SK-N-SH treated with all-trans-retinoic acid at 6 μM for 48 hours (cell line): ENCODE results near the gene DLG5.

Source experiments
- ATAC-seq: fragments of 200-7000 bp; cut with Tn5 transposase; 3 replicates; pipeline ENCODE4 v1.9.1; 2020; ENCODE audit warnings: mild to moderate bottlenecking, moderate library complexity
- ARNTL ChIP-seq: fragments of 450-650 bp; formaldehyde crosslinking; IDR thresholded peaks from 2 replicates; pipeline ENCODE4 v1.5.0; 2020; ENCODE audit warnings: low read depth, mild to moderate bottlenecking, moderate library complexity, borderline replicate concordance
- CSDC2 ChIP-seq: fragments of 250-450 bp; sonication (Bioruptor Pico); IDR thresholded peaks from 2 replicates; pipeline ENCODE4 v1.5.0; 2020; ENCODE audit warnings: mild to moderate bottlenecking, moderate library complexity
- ESRRG ChIP-seq: fragments of 250-450 bp; sonication (Bioruptor Pico); IDR thresholded peaks from 2 replicates; pipeline ENCODE4 v1.6.1; 2021; ENCODE audit warnings: mild to moderate bottlenecking
- GLIS3 ChIP-seq: fragments of 250-450 bp; sonication (Bioruptor Pico); IDR thresholded peaks from 2 replicates; pipeline ENCODE4 v1.5.0; 2020; ENCODE audit warnings: mild to moderate bottlenecking, moderate library complexity
- ISL1 ChIP-seq: fragments of 250-450 bp; sonication (Bioruptor Pico); IDR thresholded peaks from 2 replicates; pipeline ENCODE4 v2.1.2; 2022; ENCODE audit warnings: mild to moderate bottlenecking, moderate library complexity
- OSR1 ChIP-seq: fragments of 250-450 bp; sonication (Bioruptor Pico); IDR thresholded peaks from 2 replicates; pipeline ENCODE4 v1.8.0; 2022; ENCODE audit warnings: moderate library complexity, mild to moderate bottlenecking, inconsistent platforms
- PPARA ChIP-seq: fragments of 250-450 bp; sonication (Bioruptor Pico); IDR thresholded peaks from 2 replicates; pipeline ENCODE4 v1.5.0; 2020; ENCODE audit warnings: mild to moderate bottlenecking, borderline replicate concordance
- RARB ChIP-seq: fragments of 250-450 bp; sonication (Bioruptor Pico); IDR thresholded peaks from 2 replicates; pipeline ENCODE4 v1.8.0; 2021; ENCODE audit warnings: mild to moderate bottlenecking, moderate library complexity
- SNAI2 ChIP-seq: fragments of 250-450 bp; sonication (Bioruptor Pico); IDR thresholded peaks from 2 replicates; pipeline ENCODE4 v1.5.0; 2020; ENCODE audit warnings: mild to moderate bottlenecking, moderate library complexity
- TCF4 ChIP-seq: fragments of 250-450 bp; sonication (Bioruptor Pico); IDR thresholded peaks from 2 replicates; pipeline ENCODE4 v1.8.0; 2021; ENCODE audit warnings: mild to moderate bottlenecking, moderate library complexity, borderline replicate concordance
- TOX ChIP-seq: fragments of 250-450 bp; sonication (Bioruptor Pico); IDR thresholded peaks from 2 replicates; pipeline ENCODE4 v1.8.0; 2021; ENCODE audit warnings: mild to moderate bottlenecking, moderate library complexity, borderline replicate concordance
- ZC3H10 ChIP-seq: fragments of 250-450 bp; sonication (Bioruptor Pico); IDR thresholded peaks from 2 replicates; pipeline ENCODE4 v1.5.1; 2021; ENCODE audit warnings: mild to moderate bottlenecking, moderate library complexity
- ZFP3 ChIP-seq: fragments of 250-450 bp; sonication (Bioruptor Pico); IDR thresholded peaks from 2 replicates; pipeline ENCODE4 v1.5.0; 2020; ENCODE audit warnings: mild to moderate bottlenecking, moderate library complexity
- ZFP30 ChIP-seq: fragments of 450-650 bp; formaldehyde crosslinking; IDR thresholded peaks from 2 replicates; pipeline ENCODE4 v1.5.0; 2022; ENCODE audit warnings: mild to moderate bottlenecking, moderate library complexity
- ZNF565 ChIP-seq: fragments of 450-650 bp; formaldehyde crosslinking; conservative IDR thresholded peaks from 2 replicates; pipeline ENCODE4 v1.5.0; 2020; ENCODE audit warnings: low read depth, mild to moderate bottlenecking, moderate library complexity
- ZNF70 ChIP-seq: fragments of 450-650 bp; formaldehyde crosslinking; IDR thresholded peaks from 2 replicates; pipeline ENCODE4 v1.5.0; 2020; ENCODE audit warnings: mild to moderate bottlenecking, moderate library complexity
- TF ChIP-seq, protein P1 (sequence below): fragments of 250-450 bp; sonication (Bioruptor Pico); IDR thresholded peaks from 2 replicates; pipeline ENCODE4 v1.5.1; 2021; ENCODE audit warnings: mild to moderate bottlenecking, moderate library complexity
- TF ChIP-seq, protein P2 (sequence below): fragments of 250-450 bp; sonication (Bioruptor Pico); IDR thresholded peaks from 2 replicates; pipeline ENCODE4 v1.8.0; 2020; ENCODE audit warnings: mild to moderate bottlenecking, moderate library complexity, borderline replicate concordance
- TF ChIP-seq, protein P3 (sequence below): fragments of 250-450 bp; sonication (Bioruptor Pico); IDR thresholded peaks from 2 replicates; pipeline ENCODE4 v1.8.0; 2021; ENCODE audit warnings: low read depth, mild to moderate bottlenecking, moderate library complexity, borderline replicate concordance
- TF ChIP-seq, protein P4 (sequence below): fragments of 250-450 bp; sonication (Bioruptor Pico); IDR thresholded peaks from 2 replicates; pipeline ENCODE4 v1.5.0; 2020; ENCODE audit warnings: mild to moderate bottlenecking, moderate library complexity

The DLG5 gene

DNA sequence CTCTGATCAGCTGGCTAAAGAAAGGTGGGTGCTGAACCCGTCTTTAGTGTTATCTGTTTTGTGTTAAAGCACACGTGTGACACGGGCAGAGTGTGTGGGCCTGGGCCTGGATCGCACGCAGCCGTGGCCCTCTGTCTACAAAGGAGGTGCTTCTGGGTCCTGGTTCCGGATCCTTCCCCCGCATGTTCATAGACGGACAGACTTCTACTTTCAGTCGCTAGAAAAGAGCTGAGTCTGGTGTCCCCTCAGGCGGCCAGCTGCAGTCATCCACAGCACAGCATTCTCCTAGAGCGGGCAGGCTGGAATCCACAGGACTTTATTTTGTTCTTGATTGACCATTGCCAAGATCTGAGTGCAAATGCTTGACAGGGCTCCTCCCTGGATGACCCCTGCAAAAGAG lies 134.4 kb downstream of the DLG5 start:
- no peak for ATAC-seq
- TF ChIP-seq, protein P1, sequence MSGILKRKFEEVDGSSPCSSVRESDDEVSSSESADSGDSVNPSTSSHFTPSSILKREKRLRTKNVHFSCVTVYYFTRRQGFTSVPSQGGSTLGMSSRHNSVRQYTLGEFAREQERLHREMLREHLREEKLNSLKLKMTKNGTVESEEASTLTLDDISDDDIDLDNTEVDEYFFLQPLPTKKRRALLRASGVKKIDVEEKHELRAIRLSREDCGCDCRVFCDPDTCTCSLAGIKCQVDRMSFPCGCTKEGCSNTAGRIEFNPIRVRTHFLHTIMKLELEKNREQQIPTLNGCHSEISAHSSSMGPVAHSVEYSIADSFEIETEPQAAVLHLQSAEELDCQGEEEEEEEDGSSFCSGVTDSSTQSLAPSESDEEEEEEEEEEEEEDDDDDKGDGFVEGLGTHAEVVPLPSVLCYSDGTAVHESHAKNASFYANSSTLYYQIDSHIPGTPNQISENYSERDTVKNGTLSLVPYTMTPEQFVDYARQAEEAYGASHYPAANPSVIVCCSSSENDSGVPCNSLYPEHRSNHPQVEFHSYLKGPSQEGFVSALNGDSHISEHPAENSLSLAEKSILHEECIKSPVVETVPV (CRISPR knock-in tag): no peak
- TF ChIP-seq GLIS3 (CRISPR knock-in tag): no peak
- TF ChIP-seq TCF4: no peak
- no peak for TF ChIP-seq TOX (CRISPR knock-in tag)
- no peak for TF ChIP-seq CSDC2 (CRISPR knock-in tag)
- no peak for TF ChIP-seq ZNF565 (CRISPR knock-in tag)
- TF ChIP-seq, protein P2, sequence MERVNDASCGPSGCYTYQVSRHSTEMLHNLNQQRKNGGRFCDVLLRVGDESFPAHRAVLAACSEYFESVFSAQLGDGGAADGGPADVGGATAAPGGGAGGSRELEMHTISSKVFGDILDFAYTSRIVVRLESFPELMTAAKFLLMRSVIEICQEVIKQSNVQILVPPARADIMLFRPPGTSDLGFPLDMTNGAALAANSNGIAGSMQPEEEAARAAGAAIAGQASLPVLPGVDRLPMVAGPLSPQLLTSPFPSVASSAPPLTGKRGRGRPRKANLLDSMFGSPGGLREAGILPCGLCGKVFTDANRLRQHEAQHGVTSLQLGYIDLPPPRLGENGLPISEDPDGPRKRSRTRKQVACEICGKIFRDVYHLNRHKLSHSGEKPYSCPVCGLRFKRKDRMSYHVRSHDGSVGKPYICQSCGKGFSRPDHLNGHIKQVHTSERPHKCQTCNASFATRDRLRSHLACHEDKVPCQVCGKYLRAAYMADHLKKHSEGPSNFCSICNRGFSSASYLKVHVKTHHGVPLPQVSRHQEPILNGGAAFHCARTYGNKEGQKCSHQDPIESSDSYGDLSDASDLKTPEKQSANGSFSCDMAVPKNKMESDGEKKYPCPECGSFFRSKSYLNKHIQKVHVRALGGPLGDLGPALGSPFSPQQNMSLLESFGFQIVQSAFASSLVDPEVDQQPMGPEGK (CRISPR knock-in tag): no peak
- TF ChIP-seq ISL1: no peak
- TF ChIP-seq, protein P3, sequence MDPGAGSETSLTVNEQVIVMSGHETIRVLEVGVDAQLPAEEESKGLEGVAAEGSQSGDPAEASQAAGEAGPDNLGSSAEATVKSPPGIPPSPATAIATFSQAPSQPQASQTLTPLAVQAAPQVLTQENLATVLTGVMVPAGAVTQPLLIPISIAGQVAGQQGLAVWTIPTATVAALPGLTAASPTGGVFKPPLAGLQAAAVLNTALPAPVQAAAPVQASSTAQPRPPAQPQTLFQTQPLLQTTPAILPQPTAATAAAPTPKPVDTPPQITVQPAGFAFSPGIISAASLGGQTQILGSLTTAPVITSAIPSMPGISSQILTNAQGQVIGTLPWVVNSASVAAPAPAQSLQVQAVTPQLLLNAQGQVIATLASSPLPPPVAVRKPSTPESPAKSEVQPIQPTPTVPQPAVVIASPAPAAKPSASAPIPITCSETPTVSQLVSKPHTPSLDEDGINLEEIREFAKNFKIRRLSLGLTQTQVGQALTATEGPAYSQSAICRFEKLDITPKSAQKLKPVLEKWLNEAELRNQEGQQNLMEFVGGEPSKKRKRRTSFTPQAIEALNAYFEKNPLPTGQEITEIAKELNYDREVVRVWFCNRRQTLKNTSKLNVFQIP (CRISPR knock-in tag): no peak
- TF ChIP-seq ESRRG (CRISPR knock-in tag): no peak
- no peak for TF ChIP-seq ZC3H10 (CRISPR knock-in tag)
- TF ChIP-seq RARB (CRISPR knock-in tag): no peak
- no peak for TF ChIP-seq ZFP3 (CRISPR knock-in tag)
- TF ChIP-seq SNAI2 (CRISPR knock-in tag): no peak
- TF ChIP-seq ARNTL (CRISPR knock-in tag): no peak
- TF ChIP-seq ZFP30: no peak
- TF ChIP-seq ZNF70 (CRISPR knock-in tag): no peak
- TF ChIP-seq OSR1 (CRISPR knock-in tag): no peak
- TF ChIP-seq, protein P4, sequence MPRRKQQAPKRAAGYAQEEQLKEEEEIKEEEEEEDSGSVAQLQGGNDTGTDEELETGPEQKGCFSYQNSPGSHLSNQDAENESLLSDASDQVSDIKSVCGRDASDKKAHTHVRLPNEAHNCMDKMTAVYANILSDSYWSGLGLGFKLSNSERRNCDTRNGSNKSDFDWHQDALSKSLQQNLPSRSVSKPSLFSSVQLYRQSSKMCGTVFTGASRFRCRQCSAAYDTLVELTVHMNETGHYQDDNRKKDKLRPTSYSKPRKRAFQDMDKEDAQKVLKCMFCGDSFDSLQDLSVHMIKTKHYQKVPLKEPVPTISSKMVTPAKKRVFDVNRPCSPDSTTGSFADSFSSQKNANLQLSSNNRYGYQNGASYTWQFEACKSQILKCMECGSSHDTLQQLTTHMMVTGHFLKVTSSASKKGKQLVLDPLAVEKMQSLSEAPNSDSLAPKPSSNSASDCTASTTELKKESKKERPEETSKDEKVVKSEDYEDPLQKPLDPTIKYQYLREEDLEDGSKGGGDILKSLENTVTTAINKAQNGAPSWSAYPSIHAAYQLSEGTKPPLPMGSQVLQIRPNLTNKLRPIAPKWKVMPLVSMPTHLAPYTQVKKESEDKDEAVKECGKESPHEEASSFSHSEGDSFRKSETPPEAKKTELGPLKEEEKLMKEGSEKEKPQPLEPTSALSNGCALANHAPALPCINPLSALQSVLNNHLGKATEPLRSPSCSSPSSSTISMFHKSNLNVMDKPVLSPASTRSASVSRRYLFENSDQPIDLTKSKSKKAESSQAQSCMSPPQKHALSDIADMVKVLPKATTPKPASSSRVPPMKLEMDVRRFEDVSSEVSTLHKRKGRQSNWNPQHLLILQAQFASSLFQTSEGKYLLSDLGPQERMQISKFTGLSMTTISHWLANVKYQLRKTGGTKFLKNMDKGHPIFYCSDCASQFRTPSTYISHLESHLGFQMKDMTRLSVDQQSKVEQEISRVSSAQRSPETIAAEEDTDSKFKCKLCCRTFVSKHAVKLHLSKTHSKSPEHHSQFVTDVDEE: no peak

DNA sequence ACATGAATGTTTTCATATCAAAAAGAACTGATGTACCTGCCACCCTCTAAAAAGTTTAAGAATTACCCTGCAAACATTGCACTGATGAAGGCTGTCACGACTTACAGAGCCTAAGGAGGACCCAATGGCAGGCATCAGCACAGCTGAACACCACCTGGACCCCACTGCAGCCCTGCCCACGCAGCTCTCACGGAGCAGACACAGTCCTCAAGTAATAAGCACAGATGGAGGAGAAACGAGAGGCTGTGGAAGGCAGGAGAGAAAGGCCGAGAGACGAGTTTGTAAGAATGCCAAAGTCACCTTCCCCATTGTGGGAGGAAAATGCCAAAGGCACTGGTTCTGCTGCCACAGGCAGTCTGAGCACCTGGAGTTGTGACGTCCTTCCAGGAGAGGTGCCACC lies 135.0 kb downstream of the DLG5 start:
- TF ChIP-seq ZFP30: no peak
- no peak for TF ChIP-seq GLIS3 (CRISPR knock-in tag)
- TF ChIP-seq PPARA (CRISPR knock-in tag): no peak
- no peak for TF ChIP-seq OSR1 (CRISPR knock-in tag)
- TF ChIP-seq, protein P4: no peak
- TF ChIP-seq ZNF70 (CRISPR knock-in tag): no peak

DNA sequence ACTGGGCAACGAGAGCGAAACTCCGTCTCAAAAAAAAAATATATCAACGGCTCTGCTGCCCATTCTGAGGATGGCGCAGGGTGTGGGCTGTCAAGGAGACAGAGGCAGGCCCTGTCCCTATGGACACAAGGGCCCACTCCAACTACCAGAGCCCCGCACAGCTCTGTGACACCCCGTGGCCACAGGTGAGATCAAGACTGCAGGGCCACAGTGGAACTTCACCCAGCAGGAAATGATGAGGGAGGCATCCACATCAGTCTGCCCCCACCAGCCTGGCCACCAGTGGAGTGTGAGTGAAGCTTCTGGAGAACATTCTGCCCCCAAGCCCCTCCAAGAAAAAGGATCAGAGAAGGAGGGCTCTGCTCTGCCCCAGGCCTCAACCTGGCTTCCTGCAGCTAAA lies 136.7 kb downstream of the DLG5 start:
- ATAC-seq: no peak
- TF ChIP-seq ARNTL (CRISPR knock-in tag) (no peak), GLIS3 (CRISPR knock-in tag) (no peak), ZFP30 (no peak), OSR1 (CRISPR knock-in tag) (no peak), ZC3H10 (CRISPR knock-in tag) (no peak), ESRRG (CRISPR knock-in tag) (no peak), RARB (CRISPR knock-in tag) (no peak)
- TF ChIP-seq, protein P3 (CRISPR knock-in tag): no peak
- TF ChIP-seq, protein P1 (CRISPR knock-in tag): no peak
- TF ChIP-seq, protein P4: no peak

More for the DNA sequence above, 135.0 kb downstream of the DLG5 start:
- no peak for ATAC-seq
